Measurements from ENCODE around the gene GCA. TPM values are rescaled to one million over a fixed set of nuclear protein-coding genes. Genes with fewer than 3 reads are reported as not detected.
A peak's percentile ranks its signal among the peaks of the same experiment; 100 is the strongest.

The GCA gene
- total RNA-seq, 3 donors from 2014 or later (not counting 1 experiment from before 2014, with no cell fraction given): 5.5 to 9.7 (median 6.6) TPM

GRCh38 chr2:162340822-162341221, 3.1 kb upstream of the GCA start:
- ATAC-seq (no peak), DNase-seq (no peak)
- Histone ChIP-seq H3K4me3 (ENCODE audit: low read length) (no peak overlapping the region), H3K27ac (ENCODE audit: low read length) (no peak overlapping the region), H3K27me3 (ENCODE audit: control insufficient read depth, insufficient read depth, low read length) (no peaks in the 10 kb centered on the region), H3K4me1 (ENCODE audit: control insufficient read depth, insufficient read depth, low read length) (peaks cover 11% of the 10 kb centered on the region), H3K9me3 (ENCODE audit: control insufficient read depth, insufficient read depth, low read length) (no peaks in the 10 kb centered on the region), H3K36me3 (ENCODE audit: control insufficient read depth, insufficient read depth, low read length) (no peaks in the 10 kb centered on the region)
- Mint-ChIP-seq H3K27me3 (ENCODE audit: low read depth in 2 of 2) (peaks cover 6% of the 10 kb centered on the region in 2 donors), H3K27ac (no peak overlapping the region), H3K4me1 (peaks cover 10 to 13% of the 10 kb centered on the region in 2 donors), H3K36me3 (no peaks in the 10 kb centered on the region), H3K9me3 (no peaks in the 10 kb centered on the region), H3K4me3 (no peak overlapping the region)
- TF ChIP-seq CTCF (IDR thresholded peaks at IDR 0.05): no peak
- intact Hi-C loops (cut with micrococcal nuclease): no loop called here

- no peaks in the 10 kb centered on the region for H3K9me3 Mint-ChIP-seq
- DNase-seq (no peak), ATAC-seq (no peak)
- peaks cover 10 to 13% of the 10 kb centered on the region in 2 donors for H3K4me1 Mint-ChIP-seq
- H3K36me3 Mint-ChIP-seq: no peaks in the 10 kb centered on the region
- Histone ChIP-seq H3K4me3 (ENCODE audit: low read length) (no peak overlapping the region), H3K4me1 (ENCODE audit: control insufficient read depth, insufficient read depth, low read length) (peaks cover 11% of the 10 kb centered on the region), H3K27ac (ENCODE audit: low read length) (no peak overlapping the region), H3K9me3 (ENCODE audit: control insufficient read depth, insufficient read depth, low read length) (no peaks in the 10 kb centered on the region), H3K36me3 (ENCODE audit: control insufficient read depth, insufficient read depth, low read length) (no peaks in the 10 kb centered on the region), H3K27me3 (ENCODE audit: control insufficient read depth, insufficient read depth, low read length) (no peaks in the 10 kb centered on the region)
- WGBS (ENCODE audit: insufficient coverage): 82% methylated on average over 3 of the region's 3 CpGs
- no peak overlapping the region for H3K27ac Mint-ChIP-seq
- no peak overlapping the region for H3K4me3 Mint-ChIP-seq
- peaks cover 3 to 9% of the 10 kb centered on the region in 2 donors for H3K27me3 Mint-ChIP-seq (ENCODE audit: low read depth in 2 of 2)
- intact Hi-C loops (cut with micrococcal nuclease): no loop called here
- no peak for TF ChIP-seq CTCF (IDR thresholded peaks at IDR 0.05)
Measured at GRCh38 chr2:162342321-162342720, 1.6 kb upstream of the GCA start.

- Histone ChIP-seq H3K4me3 (ENCODE audit: low read length) (no peak overlapping the region), H3K27ac (ENCODE audit: low read length) (no peak overlapping the region), H3K4me1 (ENCODE audit: control insufficient read depth, insufficient read depth, low read length) (peaks cover 11% of the 10 kb centered on the region), H3K9me3 (ENCODE audit: control insufficient read depth, insufficient read depth, low read length) (no peaks in the 10 kb centered on the region), H3K27me3 (ENCODE audit: control insufficient read depth, insufficient read depth, low read length) (no peaks in the 10 kb centered on the region), H3K36me3 (ENCODE audit: control insufficient read depth, insufficient read depth, low read length) (no peaks in the 10 kb centered on the region)
- ATAC-seq (no peak), DNase-seq (no peak)
- H3K27ac Mint-ChIP-seq: no peak overlapping the region
- WGBS (ENCODE audit: insufficient coverage): 97% methylated on average over 2 of the region's 2 CpGs
- no peak for TF ChIP-seq CTCF (IDR thresholded peaks at IDR 0.05)
- peak overlapping the region; percentile 92 for H3K4me3 Mint-ChIP-seq
- H3K4me1 Mint-ChIP-seq: peaks cover 10 to 13% of the 10 kb centered on the region in 2 donors
- intact Hi-C loops (cut with micrococcal nuclease): no loop called here
- H3K27me3 Mint-ChIP-seq (ENCODE audit: low read depth in 2 of 2): peaks cover 3 to 6% of the 10 kb centered on the region in 2 donors
- H3K9me3 Mint-ChIP-seq: no peaks in the 10 kb centered on the region
- no peaks in the 10 kb centered on the region for H3K36me3 Mint-ChIP-seq
Measured at GRCh38 chr2:162342841-162343240, 1.1 kb upstream of the GCA start.

- H3K36me3 Mint-ChIP-seq: no peaks in the 10 kb centered on the region
- Histone ChIP-seq H3K27me3 (ENCODE audit: control insufficient read depth, insufficient read depth, low read length) (no peaks in the 10 kb centered on the region), H3K4me3 (ENCODE audit: low read length) (peak overlapping the region; percentile 71), H3K9me3 (ENCODE audit: control insufficient read depth, insufficient read depth, low read length) (no peaks in the 10 kb centered on the region), H3K27ac (ENCODE audit: low read length) (no peak overlapping the region), H3K36me3 (ENCODE audit: control insufficient read depth, insufficient read depth, low read length) (no peaks in the 10 kb centered on the region), H3K4me1 (ENCODE audit: control insufficient read depth, insufficient read depth, low read length) (peaks cover 11% of the 10 kb centered on the region)
- peaks cover 3 to 6% of the 10 kb centered on the region in 2 donors for H3K27me3 Mint-ChIP-seq (ENCODE audit: low read depth in 2 of 2)
- H3K9me3 Mint-ChIP-seq: no peaks in the 10 kb centered on the region
- peak overlapping the region in 1 of 2 donors; percentile 92 for H3K27ac Mint-ChIP-seq
- 52% methylated on average over 4 of the region's 4 CpGs for WGBS (ENCODE audit: insufficient coverage)
- H3K4me1 Mint-ChIP-seq: peaks cover 10 to 13% of the 10 kb centered on the region in 2 donors
- TF ChIP-seq CTCF (IDR thresholded peaks at IDR 0.05): no peak
- intact Hi-C loops (cut with micrococcal nuclease): no loop called here
- no peak for DNase-seq
- ATAC-seq: no peak
- H3K4me3 Mint-ChIP-seq: peak overlapping the region; percentile 92
Measured at GRCh38 chr2:162343492-162343823, 474 bp upstream of the GCA start.

All from natural killer cell (primary cell).